CD8-positive, alpha-beta memory T cell (primary cell): ENCODE measurements around the gene CHI3L2. TPM values are rescaled to one million over a fixed set of nuclear protein-coding genes. Genes with fewer than 3 reads are reported as not detected.
A peak's percentile ranks its signal among the peaks of the same experiment; 100 is the strongest.

ENCODE experiments used
- CTCF ChIA-PET: fragments of 350-600 bp; sonication (Branson Sonifier 250); formaldehyde crosslinking; loops from one replicate; lab custom pipeline; 2021; ENCODE audit warnings: antibody characterized with exemption; lab: Charles Lee
- POLR2A ChIA-PET: fragments of 350-600 bp; sonication (Branson Sonifier 250); formaldehyde crosslinking; loops from one replicate; lab custom pipeline; 2021; ENCODE audit warnings: antibody characterized with exemption; lab: Charles Lee
- DNase-seq, 5 donors: peaks; one replicate each; pipeline versions ENCODE4 v3.0.0 to v3.0.0-alpha.2; 2020 to 2022; ENCODE audit warnings: mixed read lengths in 1 of 5
- H3K27ac ChIP-seq: one replicate; pipeline ENCODE4 v1.7.0; 2013; ENCODE audit warnings: low read depth, mild to moderate bottlenecking, low read length, moderate library complexity
- H3K27me3 ChIP-seq: 2 replicates; pipeline ENCODE4 v1.7.0; 2013; ENCODE audit warnings: low read length, mild to moderate bottlenecking; ENCODE audit not compliant: insufficient read depth, poor library complexity, severe bottlenecking
- H3K36me3 ChIP-seq: 2 replicates; pipeline ENCODE4 v1.7.0; 2013; ENCODE audit warnings: mild to moderate bottlenecking, low read length, moderate library complexity; ENCODE audit not compliant: insufficient read depth
- H3K4me1 ChIP-seq: 2 replicates; pipeline ENCODE4 v1.7.0; 2013; ENCODE audit warnings: mild to moderate bottlenecking, low read length, moderate library complexity; ENCODE audit not compliant: insufficient read depth
- H3K4me3 ChIP-seq: 2 replicates; pipeline ENCODE4 v1.7.0; 2013; ENCODE audit warnings: mild to moderate bottlenecking, low read length
- H3K9me3 ChIP-seq: 2 replicates; pipeline ENCODE4 v1.7.0; 2013; ENCODE audit warnings: mild to moderate bottlenecking, low read length
- H3K27ac Mint-ChIP-seq, 8 donors: one replicate each; pipeline ENCODE4 v1.8.0; 2020 to 2021; ENCODE audit warnings: mixed read lengths in 8 of 8, mild to moderate bottlenecking in 6 of 8, inconsistent platforms in 3 of 8, moderate library complexity in 3 of 8
- H3K27me3 Mint-ChIP-seq, 2 donors: one replicate each; pipeline ENCODE4 v1.8.0; 2020 to 2021; ENCODE audit warnings: mixed read lengths in 2 of 2, mild to moderate bottlenecking in 1 of 2, moderate library complexity in 1 of 2
- H3K36me3 Mint-ChIP-seq, 3 donors: one replicate each; pipeline ENCODE4 v1.8.0; 2020 to 2021; ENCODE audit warnings: mixed read lengths in 3 of 3, inconsistent platforms in 1 of 3, mild to moderate bottlenecking in 1 of 3
- H3K4me1 Mint-ChIP-seq, 3 donors: one replicate each; pipeline ENCODE4 v1.8.0; 2020 to 2021; ENCODE audit warnings: mixed read lengths in 3 of 3, inconsistent platforms in 1 of 3, mild to moderate bottlenecking in 1 of 3
- H3K4me3 Mint-ChIP-seq, 7 donors: one replicate each; pipeline ENCODE4 v1.8.0; 2020 to 2021; ENCODE audit warnings: mixed read lengths in 7 of 7, mild to moderate bottlenecking in 6 of 7, moderate library complexity in 4 of 7, inconsistent platforms in 2 of 7
- H3K9me3 Mint-ChIP-seq, 5 donors: one replicate each; pipeline ENCODE4 v1.8.0; 2020 to 2022; ENCODE audit warnings: mixed read lengths in 5 of 5, mild to moderate bottlenecking in 3 of 5, moderate library complexity in 2 of 5, inconsistent platforms in 1 of 5
- polyA plus RNA-seq: library from polyadenylated mRNA; unstranded; fragments of 300-500 nt; fragmentation: Illumina TruSeq; gene quantifications from one replicate; pipeline ENCODE4 v1.2.3, GENCODE V29; 2021
- total RNA-seq, 2 experiments: library from RNA; stranded (reverse); gene quantifications; one replicate each; pipeline ENCODE4 v1.2.3, GENCODE V29; 2021

CHI3L2 gene
- total and polyA plus RNA-seq, 3 experiments from 2014 or later, result 1.6 to 20.8 (median 1.9) TPM

DNA sequence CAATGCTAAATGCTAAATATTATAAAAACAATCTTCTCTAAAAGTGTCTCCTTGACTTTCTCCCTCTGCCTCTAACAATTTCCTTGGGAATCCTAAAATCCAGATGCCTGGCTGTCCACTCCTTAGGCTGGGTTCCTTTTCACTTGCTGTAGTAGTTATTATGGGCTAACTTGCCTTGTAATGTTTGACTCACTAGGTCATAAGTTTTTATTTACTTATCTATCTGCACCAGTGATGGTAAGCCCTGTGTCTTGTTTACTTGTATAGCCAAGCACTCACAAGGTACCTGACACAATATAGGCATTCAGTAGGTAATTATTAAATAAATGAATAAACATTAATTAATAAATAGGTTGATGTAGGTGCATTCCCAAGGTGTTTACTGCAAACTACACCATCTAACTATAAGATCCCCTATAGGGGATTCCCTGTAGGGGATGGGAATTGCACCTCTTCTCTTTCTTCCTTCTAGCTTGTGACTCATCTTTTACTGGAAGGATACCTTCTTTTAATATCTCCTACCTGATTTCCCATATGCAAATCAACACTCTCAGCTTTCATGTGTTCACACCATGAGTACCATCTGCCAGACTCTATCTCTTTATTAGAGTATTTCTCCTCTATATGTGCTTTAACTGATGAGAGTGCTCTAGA is 48.4 kb downstream of the CHI3L2 start:
- Mint-ChIP-seq H3K36me3 (peaks cover 0 to 10% (median 0%) of the 10 kb centered on the region in 3 donors), H3K27ac (no peak overlapping the region), H3K4me3 (peak overlapping the region in 3 of 7 donors; percentile 2 to 10 (median 8)), H3K4me1 (peaks cover 15 to 39% (median 32%) of the 10 kb centered on the region in 3 donors), H3K27me3 (peaks cover 20 to 22% of the 10 kb centered on the region in 2 donors), H3K9me3 (peaks cover 0 to 2% (median 0%) of the 10 kb centered on the region in 5 donors)
- ChIA-PET CTCF (no interaction called here), POLR2A (no interaction called here)
- Histone ChIP-seq H3K4me3 (no peak overlapping the region), H3K9me3 (no peaks in the 10 kb centered on the region), H3K4me1 (peaks cover 6% of the 10 kb centered on the region), H3K36me3 (no peaks in the 10 kb centered on the region), H3K27ac (no peak overlapping the region), H3K27me3 (peaks cover 7% of the 10 kb centered on the region)
- DNase-seq, result no peak

DNA sequence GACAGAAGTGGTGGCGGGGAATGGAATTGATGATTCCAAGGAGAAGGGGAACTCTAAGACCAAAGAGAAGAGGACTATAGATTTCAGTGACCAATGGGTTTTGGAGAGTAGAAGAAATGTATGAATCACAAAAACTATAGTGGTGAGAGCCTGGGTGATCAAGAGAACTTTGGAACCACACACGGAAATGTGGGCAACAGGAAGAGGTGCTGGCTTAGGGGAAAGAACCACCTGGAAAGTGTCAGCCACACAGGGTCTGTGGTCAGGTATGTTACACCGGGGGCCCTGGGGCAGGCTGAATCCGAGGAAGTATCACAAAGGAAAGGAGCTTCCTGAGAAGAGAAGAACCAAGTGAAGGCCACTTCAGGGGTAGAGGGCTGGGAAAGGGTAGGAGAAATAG is 51.6 kb downstream of the CHI3L2 start:
- H3K4me1 Mint-ChIP-seq, result peaks cover 11 to 32% (median 31%) of the 10 kb centered on the region in 3 donors
- H3K36me3 Mint-ChIP-seq, result no peaks in the 10 kb centered on the region
- no peak overlapping the region for H3K4me3 Mint-ChIP-seq
- DNase-seq, result no peak
- no peaks in the 10 kb centered on the region for H3K4me1 ChIP-seq
- H3K27ac ChIP-seq, result no peak overlapping the region
- POLR2A ChIA-PET, result no interaction called here
- no peak overlapping the region for H3K4me3 ChIP-seq
- H3K9me3 ChIP-seq, result no peaks in the 10 kb centered on the region
- H3K27me3 Mint-ChIP-seq, result no peaks in the 10 kb centered on the region
- H3K27ac Mint-ChIP-seq, result peak overlapping the region in 2 of 8 donors; percentile 74 to 75
- H3K9me3 Mint-ChIP-seq, result no peaks in the 10 kb centered on the region
- no peaks in the 10 kb centered on the region for H3K36me3 ChIP-seq
- no peaks in the 10 kb centered on the region for H3K27me3 ChIP-seq
- CTCF ChIA-PET, result no interaction called here

DNA sequence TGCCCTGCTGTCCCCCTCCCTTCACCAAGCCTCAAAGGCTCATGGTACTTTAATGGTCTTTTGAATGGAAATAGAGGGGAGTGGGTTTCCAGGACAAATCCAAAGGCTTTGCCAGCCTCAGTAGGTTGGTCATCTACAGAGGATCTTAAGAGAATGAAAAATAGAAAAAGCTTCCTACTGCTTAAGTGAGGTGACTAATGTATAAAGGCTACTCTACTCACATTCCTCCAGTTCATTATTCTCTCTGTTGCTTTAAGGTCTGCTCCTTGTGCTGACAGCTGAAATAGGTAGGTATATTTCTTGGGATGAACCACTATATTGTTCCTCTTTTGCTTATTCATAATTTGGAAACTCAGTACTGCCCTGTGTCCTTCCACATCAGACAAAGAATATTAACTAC is 52.8 kb downstream of the CHI3L2 start:
- no peak for DNase-seq
- H3K36me3 ChIP-seq, result no peaks in the 10 kb centered on the region
- H3K27me3 ChIP-seq, result no peaks in the 10 kb centered on the region
- Mint-ChIP-seq H3K4me1 (peaks cover 4 to 21% (median 21%) of the 10 kb centered on the region in 3 donors), H3K27me3 (no peaks in the 10 kb centered on the region), H3K36me3 (no peaks in the 10 kb centered on the region), H3K4me3 (no peak overlapping the region), H3K9me3 (no peaks in the 10 kb centered on the region), H3K27ac (peak overlapping the region in 1 of 8 donors; percentile 61)
- H3K9me3 ChIP-seq, result no peaks in the 10 kb centered on the region
- no peaks in the 10 kb centered on the region for H3K4me1 ChIP-seq
- CTCF ChIA-PET, result interaction anchor here (1.7 kb wide), 1 partner anchor 250 kb away, joined by 5 read pairs; no protein-coding TSS in a partner anchor
- no peak overlapping the region for H3K4me3 ChIP-seq
- POLR2A ChIA-PET, result no interaction called here
- H3K27ac ChIP-seq, result no peak overlapping the region

DNA sequence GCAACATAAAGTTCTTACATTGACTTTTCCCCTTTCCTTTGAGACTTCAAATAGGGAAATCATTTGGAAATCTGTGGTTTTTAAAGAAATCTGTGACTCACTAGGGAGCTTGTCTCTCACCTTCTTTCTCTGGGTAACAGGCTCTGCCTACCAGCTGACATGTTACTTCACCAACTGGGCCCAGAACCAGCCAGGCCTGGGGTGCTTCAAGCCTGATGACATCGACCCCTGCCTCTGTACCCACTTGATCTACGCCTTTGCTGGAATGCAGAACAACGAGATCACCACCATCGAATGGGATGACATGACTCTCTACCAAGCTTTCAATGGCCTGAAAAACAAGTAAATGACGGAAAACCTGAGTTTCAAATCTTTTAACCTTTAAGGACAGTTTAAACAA is 53.9 kb downstream of the CHI3L2 start:
- no peak overlapping the region for H3K4me3 Mint-ChIP-seq
- CTCF ChIA-PET, result interaction anchor here (1.0 to 1.7 kb wide), 3 partner anchors 56 to 251 kb away, joined by 3 to 5 read pairs (median 3); no protein-coding TSS in a partner anchor
- H3K9me3 Mint-ChIP-seq, result no peaks in the 10 kb centered on the region
- Histone ChIP-seq H3K27me3 (no peaks in the 10 kb centered on the region), H3K36me3 (no peaks in the 10 kb centered on the region), H3K9me3 (no peaks in the 10 kb centered on the region), H3K4me1 (no peaks in the 10 kb centered on the region), H3K27ac (no peak overlapping the region), H3K4me3 (no peak overlapping the region)
- no peaks in the 10 kb centered on the region for H3K36me3 Mint-ChIP-seq
- H3K4me1 Mint-ChIP-seq, result peaks cover 3 to 11% (median 11%) of the 10 kb centered on the region in 3 donors
- H3K27me3 Mint-ChIP-seq, result no peaks in the 10 kb centered on the region
- peak overlapping the region in 1 of 8 donors; percentile 66 for H3K27ac Mint-ChIP-seq
- DNase-seq, result no peak
- POLR2A ChIA-PET, result no interaction called here

DNA sequence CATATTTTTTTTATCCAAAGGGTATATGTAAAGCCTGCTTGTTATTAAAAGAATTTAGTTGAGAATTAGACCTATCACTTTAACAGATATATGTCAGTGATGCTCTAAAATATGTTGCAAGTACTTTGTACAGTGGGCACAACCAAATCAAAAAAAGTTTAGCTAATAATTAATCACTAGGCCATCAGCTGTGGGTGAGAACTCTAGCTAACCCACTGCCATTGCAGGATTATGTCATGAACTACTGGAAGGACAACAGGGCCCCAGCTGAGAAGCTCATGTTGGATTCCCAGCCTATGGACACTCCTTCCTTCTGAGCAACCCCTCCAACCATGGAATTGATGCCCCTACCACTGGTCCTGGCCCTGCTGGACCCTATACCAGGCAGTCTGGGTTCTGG is 56.3 kb downstream of the CHI3L2 start:
- H3K4me1 ChIP-seq, result no peaks in the 10 kb centered on the region
- no peaks in the 10 kb centered on the region for H3K27me3 ChIP-seq
- H3K27ac Mint-ChIP-seq, result no peak overlapping the region
- no peaks in the 10 kb centered on the region for H3K9me3 ChIP-seq
- POLR2A ChIA-PET, result no interaction called here
- H3K4me3 ChIP-seq, result no peak overlapping the region
- CTCF ChIA-PET, result no interaction called here
- no peak overlapping the region for H3K27ac ChIP-seq
- no peaks in the 10 kb centered on the region for H3K36me3 ChIP-seq
- no peaks in the 10 kb centered on the region for H3K9me3 Mint-ChIP-seq
- no peak overlapping the region for H3K4me3 Mint-ChIP-seq
- DNase-seq, result no peak
- no peaks in the 10 kb centered on the region for H3K27me3 Mint-ChIP-seq
- H3K4me1 Mint-ChIP-seq, result peaks cover 3 to 6% (median 5%) of the 10 kb centered on the region in 3 donors
- H3K36me3 Mint-ChIP-seq, result no peaks in the 10 kb centered on the region

DNA sequence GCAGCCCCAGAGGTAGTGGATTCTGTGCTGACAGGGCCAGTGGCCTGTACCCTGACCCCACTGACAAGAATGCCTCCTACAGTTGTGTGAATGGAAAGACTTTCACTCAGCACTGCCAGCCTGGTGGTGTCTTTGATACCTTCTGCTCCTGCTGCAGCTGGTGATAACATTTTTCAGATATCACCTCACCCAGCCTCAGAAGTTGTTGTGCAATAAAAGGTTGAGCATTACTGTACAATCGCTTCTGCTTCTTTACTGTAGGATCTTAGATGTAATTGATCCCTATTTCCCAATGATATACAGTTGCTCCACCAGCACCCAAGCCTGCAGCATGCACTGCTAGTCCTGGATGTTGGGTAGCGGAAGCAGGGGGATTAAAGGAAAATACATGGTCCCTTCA is 58.4 kb downstream of the CHI3L2 start:
- Mint-ChIP-seq H3K27me3 (no peaks in the 10 kb centered on the region), H3K4me3 (no peak overlapping the region), H3K27ac (no peak overlapping the region), H3K36me3 (no peaks in the 10 kb centered on the region), H3K4me1 (no peaks in the 10 kb centered on the region), H3K9me3 (no peaks in the 10 kb centered on the region)
- no peak overlapping the region for H3K27ac ChIP-seq
- no peaks in the 10 kb centered on the region for H3K36me3 ChIP-seq
- ChIA-PET POLR2A (no interaction called here), CTCF (no interaction called here)
- no peaks in the 10 kb centered on the region for H3K9me3 ChIP-seq
- DNase-seq, result no peak
- no peaks in the 10 kb centered on the region for H3K27me3 ChIP-seq
- H3K4me3 ChIP-seq, result no peak overlapping the region
- no peaks in the 10 kb centered on the region for H3K4me1 ChIP-seq

DNA sequence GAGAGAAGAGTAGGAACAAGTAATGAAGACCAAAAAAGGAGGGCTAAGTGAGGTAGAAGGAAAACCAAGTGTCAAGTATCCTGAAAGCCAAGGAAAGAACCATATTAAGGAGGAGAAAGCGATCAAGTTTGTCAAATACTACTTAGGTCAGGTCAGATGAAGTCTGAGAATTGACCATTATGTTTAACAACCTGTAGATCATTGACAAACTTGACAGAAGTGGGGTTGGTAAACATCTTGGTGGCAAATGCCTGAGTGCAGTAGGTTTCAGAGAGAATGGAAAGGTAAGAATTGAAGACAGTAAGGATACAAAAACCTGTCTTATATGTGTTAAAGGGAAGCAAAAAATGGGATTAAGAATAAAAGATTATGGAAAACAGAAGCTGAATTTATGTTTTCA is 59.4 kb downstream of the CHI3L2 start:
- POLR2A ChIA-PET, result no interaction called here
- Mint-ChIP-seq H3K27me3 (peaks cover 0 to 2% of the 10 kb centered on the region in 2 donors), H3K4me1 (no peaks in the 10 kb centered on the region), H3K4me3 (no peak overlapping the region), H3K9me3 (no peaks in the 10 kb centered on the region), H3K36me3 (no peaks in the 10 kb centered on the region), H3K27ac (no peak overlapping the region)
- H3K27ac ChIP-seq, result no peak overlapping the region
- H3K4me3 ChIP-seq, result no peak overlapping the region
- CTCF ChIA-PET, result no interaction called here
- DNase-seq, result no peak
- H3K36me3 ChIP-seq, result no peaks in the 10 kb centered on the region
- no peaks in the 10 kb centered on the region for H3K9me3 ChIP-seq
- H3K4me1 ChIP-seq, result no peaks in the 10 kb centered on the region
- H3K27me3 ChIP-seq, result no peaks in the 10 kb centered on the region

DNA sequence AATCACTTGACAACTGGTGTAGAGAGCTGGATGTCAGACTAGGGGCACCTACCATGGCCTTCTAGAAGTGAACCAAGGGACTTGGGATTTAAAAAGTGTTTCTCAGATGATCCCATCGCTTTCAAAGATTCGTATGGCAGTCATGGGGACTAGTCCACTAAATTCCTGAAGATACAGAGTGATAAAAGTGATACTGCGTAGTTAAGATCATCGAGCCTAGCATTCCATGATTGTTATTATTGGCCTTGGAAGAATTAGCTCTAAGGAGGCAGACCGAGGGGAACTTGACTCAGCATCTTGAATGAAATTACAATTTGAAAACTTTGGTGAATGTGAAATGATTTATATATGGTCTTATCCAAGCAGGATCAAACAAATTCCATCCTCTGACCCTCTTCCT is 61.9 kb downstream of the CHI3L2 start:
- no peaks in the 10 kb centered on the region for H3K9me3 Mint-ChIP-seq
- peaks cover 0 to 2% (median 2%) of the 10 kb centered on the region in 3 donors for H3K4me1 Mint-ChIP-seq
- CTCF ChIA-PET, result no interaction called here
- H3K36me3 Mint-ChIP-seq, result no peaks in the 10 kb centered on the region
- Histone ChIP-seq H3K4me3 (no peak overlapping the region), H3K27me3 (no peaks in the 10 kb centered on the region), H3K36me3 (no peaks in the 10 kb centered on the region), H3K9me3 (no peaks in the 10 kb centered on the region), H3K27ac (no peak overlapping the region), H3K4me1 (peaks cover under 1% of the 10 kb centered on the region)
- POLR2A ChIA-PET, result no interaction called here
- no peak overlapping the region for H3K27ac Mint-ChIP-seq
- peaks cover 0 to 2% of the 10 kb centered on the region in 2 donors for H3K27me3 Mint-ChIP-seq
- H3K4me3 Mint-ChIP-seq, result no peak overlapping the region
- no peak for DNase-seq
